RWPE1 (cell line): ENCODE measurements around the gene ARHGEF39.
"Not testable (repeated sequence)": the region's sequence is repeated elsewhere in the genome, so short reads cannot be mapped to it uniquely, and the experiment has no call there.

Source experiments
- CTCF ChIA-PET: fragments of 350-600 bp; sonication (Branson Sonifier 250); formaldehyde crosslinking; extraction: SDS; loops from one replicate; lab custom pipeline; 2021; lab: Yijun Ruan, JAX
- POLR2A ChIA-PET: fragments of 400-600 bp; formaldehyde crosslinking; extraction: SDS; loops from one replicate; lab custom pipeline; 2020; ENCODE audit warnings: antibody characterized with exemption; ENCODE audit not compliant: low non-redundant PET; lab: Yijun Ruan, JAX
- DNase-seq: peaks from one replicate; pipeline ENCODE4 v3.0.0; 2012; ENCODE audit warnings: low spot score
- H3K27ac ChIP-seq: fragments of 450-650 bp; 2 replicates; pipeline ENCODE4 v1.5.1; 2017
- TF ChIP-seq, protein P1 (sequence below): fragments of 450-650 bp; conservative IDR thresholded peaks from 2 replicates; pipeline ENCODE4 v1.5.1; 2017; ENCODE audit warnings: low read depth, mild to moderate bottlenecking

The ARHGEF39 gene

DNA sequence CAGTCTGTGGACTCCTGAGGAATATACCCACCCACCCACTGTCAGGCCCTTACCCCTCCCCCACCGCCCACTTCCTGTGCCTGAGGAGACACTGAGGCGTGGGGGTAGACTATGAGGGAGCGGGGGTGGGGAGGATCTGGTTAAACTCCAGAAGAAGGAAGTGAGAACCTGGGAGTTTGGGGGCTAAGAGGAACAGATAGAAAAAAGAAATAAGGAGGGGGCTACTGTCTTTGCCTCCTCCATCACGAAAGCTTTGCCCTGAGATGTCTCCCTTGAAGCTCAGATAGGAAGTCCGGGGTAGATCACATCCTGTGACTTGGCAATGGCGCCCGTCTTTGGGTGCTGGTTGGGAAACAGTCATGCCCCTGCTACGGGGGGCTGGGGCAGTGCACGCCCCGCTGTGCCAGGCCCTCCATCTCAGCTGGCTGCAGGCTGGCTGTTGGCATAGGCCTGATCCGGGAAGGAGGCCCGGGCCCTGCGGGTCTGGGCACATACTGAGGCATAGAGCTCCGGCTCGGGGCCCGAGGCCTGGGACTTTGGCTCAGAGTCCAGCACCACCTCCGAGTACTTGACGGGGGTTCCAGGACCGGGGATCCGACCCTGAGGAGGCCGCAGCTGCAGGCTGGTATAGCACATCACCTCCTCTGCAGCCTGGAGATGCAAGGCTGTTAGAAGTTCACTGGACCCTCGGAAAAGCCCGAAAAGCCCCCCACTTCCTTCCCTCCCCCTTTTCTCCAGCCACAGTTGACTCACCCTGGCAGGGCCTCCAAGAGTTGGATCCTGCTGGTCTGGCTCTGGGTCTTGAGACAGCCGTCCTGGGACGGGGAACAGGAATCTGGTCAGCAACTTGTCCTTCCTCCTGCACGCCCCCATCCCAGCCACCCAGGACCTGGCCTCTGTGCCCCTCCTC lies 15.3 kb downstream of the ARHGEF39 start:
- TF ChIP-seq, protein P1, sequence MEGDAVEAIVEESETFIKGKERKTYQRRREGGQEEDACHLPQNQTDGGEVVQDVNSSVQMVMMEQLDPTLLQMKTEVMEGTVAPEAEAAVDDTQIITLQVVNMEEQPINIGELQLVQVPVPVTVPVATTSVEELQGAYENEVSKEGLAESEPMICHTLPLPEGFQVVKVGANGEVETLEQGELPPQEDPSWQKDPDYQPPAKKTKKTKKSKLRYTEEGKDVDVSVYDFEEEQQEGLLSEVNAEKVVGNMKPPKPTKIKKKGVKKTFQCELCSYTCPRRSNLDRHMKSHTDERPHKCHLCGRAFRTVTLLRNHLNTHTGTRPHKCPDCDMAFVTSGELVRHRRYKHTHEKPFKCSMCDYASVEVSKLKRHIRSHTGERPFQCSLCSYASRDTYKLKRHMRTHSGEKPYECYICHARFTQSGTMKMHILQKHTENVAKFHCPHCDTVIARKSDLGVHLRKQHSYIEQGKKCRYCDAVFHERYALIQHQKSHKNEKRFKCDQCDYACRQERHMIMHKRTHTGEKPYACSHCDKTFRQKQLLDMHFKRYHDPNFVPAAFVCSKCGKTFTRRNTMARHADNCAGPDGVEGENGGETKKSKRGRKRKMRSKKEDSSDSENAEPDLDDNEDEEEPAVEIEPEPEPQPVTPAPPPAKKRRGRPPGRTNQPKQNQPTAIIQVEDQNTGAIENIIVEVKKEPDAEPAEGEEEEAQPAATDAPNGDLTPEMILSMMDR: no peak
- ChIA-PET POLR2A (no interaction called here), CTCF (interaction anchor here (1.0 to 1.5 kb wide), 2 partner anchors 8 to 140 kb away, joined by 3 read pairs; partner anchors contain the start of genes CCDC107 and RMRP)
- DNase-seq: no peak
- peak overlapping the region; percentile 43 for H3K27ac ChIP-seq

DNA sequence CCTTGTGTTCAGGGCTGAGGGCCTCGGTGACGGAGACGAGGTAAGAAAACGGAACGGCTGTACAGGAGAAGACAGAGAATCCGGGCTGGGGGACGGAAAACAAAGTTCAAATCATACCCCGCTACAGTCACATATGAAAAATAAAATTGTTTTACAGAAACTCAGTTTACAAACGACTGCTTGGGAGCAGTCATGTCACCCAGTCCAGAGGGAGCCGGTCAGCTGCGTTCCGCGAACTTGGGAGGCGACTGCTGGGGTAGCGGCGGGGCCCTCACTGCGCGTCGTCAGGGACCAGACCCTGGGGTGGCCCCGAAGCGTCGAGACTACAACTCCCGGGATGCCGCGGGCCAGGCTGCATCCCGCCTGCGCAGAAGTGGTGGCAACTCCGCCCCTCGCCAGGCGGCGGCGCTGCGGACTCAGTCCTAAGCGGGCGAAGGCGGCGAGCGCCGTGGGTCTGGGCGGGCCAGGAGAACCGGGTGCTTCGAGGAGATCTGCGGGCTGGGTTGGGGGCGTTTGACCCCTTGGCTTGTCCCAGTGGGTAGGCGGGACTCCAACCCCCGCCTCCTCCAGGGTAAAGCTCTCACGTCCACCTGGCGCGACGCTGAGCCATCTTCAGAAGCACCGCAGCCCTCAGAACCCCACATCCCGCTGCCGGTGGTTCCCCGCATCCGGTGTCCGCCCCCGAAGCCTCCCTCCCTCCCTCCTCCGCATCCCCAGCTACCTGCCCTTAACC lies 18.3 kb downstream of the ARHGEF39 start:
- peak overlapping the region; percentile 85 for H3K27ac ChIP-seq
- ChIA-PET CTCF (interaction anchor here (0.6 to 2.8 kb wide), 24 partner anchors 9 to 1291 kb away, joined by 3 to 21 read pairs (median 3); partner anchors contain the start of genes ATOSB, CCDC107, CREB3 and RMRP), POLR2A (interaction anchor here (1.5 kb wide), 1 partner anchor 85 kb away, joined by 4 read pairs; no protein-coding TSS in a partner anchor)
- TF ChIP-seq, protein P1: peak; percentile 100
- DNase-seq: peak; percentile 96

DNA sequence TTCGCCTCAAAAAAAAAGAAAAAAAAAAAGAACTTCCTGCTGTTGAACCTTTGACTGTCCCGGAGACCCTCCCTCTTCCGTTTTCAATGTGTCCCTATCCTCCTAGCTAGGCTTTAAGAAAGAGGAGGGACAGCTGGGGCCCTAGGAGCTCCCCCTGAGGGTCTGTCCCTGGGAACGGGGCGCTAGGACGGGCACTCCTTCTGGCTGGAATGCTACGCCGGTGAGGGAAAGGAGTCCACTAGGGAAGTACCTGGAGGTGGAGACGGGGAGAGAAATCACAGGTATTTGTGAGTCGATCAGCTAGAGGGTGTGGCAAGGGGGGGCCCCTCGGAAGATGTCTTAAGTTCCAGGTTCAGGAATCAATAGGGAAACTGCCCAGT lies 18.9 kb downstream of the ARHGEF39 start:
- ChIA-PET CTCF (interaction anchor here (0.6 to 2.8 kb wide), 18 partner anchors 12 to 1291 kb away, joined by 3 to 21 read pairs (median 4); partner anchors contain the start of genes CCDC107, CREB3, RMRP and TLN1), POLR2A (interaction anchor here (1.5 kb wide), 1 partner anchor 85 kb away, joined by 4 read pairs; no protein-coding TSS in a partner anchor)
- TF ChIP-seq, protein P1: no peak
- DNase-seq: peak; percentile 92
- H3K27ac ChIP-seq: peak overlapping the region; percentile 85

DNA sequence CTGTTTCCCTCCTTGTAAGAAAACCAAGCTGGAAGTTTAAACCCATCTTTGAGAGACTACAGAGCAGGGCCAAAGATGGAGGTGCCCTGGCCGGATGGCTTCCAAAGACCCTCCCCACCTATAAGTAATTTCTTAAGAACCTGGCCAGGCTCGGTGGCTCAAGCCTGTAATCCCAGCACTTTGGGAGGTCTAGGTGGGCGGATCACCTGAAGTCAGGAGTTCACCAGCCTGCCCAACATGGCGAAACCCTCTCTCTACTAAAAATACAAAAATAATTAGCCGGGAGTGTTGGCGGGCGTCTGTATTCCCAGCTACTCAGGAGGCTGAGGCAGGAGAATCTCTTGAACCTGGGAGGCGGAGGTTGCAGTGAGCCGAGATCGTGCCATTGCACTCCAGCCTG lies 19.3 kb downstream of the ARHGEF39 start:
- ChIA-PET POLR2A (interaction anchor here (1.5 kb wide), 1 partner anchor 86 kb away, joined by 4 read pairs; no protein-coding TSS in a partner anchor), CTCF (interaction anchor here (0.6 to 2.8 kb wide), 14 partner anchors 12 to 958 kb away, joined by 3 to 21 read pairs (median 4); partner anchors contain the start of genes CCDC107, CREB3, RMRP and TLN1)
- peak overlapping the region; percentile 85 for H3K27ac ChIP-seq
- DNase-seq: not testable (repeated sequence)

DNA sequence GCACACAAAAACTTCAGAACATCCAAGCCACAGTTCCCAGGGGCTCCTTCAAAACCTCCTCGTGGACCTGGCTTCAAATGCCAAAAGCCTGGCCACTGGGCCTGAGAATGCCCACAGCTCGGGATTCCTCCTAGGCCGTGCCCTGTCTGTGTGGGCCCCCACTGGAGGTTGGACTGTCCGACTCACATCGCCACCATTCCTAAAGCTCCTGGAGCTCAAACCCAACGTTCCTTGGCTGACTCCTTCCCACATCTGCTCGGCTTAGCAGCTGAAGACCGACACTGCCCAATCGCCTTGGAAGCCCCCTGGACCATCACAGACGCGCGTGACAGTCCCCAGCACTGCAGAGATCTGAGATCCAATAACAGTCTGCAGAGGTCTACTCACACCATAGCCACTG lies 21.9 kb downstream of the ARHGEF39 start:
- H3K27ac ChIP-seq: no peak overlapping the region
- ChIA-PET CTCF (no interaction called here), POLR2A (no interaction called here)
- no peak for DNase-seq
- TF ChIP-seq, protein P1: no peak

DNA sequence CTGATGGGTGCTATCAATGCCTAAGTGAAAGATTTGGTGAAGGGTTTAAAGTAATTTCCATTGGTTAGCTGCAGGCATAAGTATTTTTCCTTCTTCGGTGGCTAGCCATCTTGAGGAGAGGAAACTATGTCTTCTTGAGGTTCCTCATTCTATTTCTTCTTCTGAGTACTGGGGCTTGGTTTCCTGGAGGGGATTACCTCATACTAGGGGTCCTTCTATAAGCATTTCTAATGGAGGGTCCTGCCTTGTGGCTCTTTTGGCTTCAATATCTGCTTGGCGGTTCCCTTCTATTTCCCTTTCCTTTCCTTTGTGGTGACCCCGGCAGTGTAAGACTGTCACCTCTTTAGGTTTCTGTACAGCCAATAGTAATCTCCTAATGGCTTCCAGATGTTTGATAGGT lies 23.5 kb downstream of the ARHGEF39 start:
- POLR2A ChIA-PET, DNase-seq, CTCF ChIA-PET, H3K27ac ChIP-seq: not testable (repeated sequence)

DNA sequence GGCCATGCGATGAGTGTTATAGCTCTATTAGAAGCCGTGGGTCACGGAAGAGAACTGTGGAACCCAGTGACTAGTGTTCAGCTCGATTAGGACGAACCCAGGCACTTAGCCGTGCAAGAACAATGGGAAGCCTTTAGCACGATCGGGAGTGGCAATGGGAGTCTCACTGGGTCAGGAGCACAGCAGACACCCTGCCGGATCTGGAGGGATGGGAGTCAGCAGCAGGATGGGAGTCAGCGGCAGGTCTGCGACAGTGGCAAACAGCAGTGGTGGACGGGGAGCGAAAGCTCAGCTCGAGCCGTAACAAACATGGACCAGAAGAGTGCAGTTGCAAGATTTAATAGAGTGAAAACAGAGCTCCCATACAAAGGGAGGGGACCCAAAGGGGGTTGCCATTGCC lies 24.6 kb downstream of the ARHGEF39 start:
- POLR2A ChIA-PET, H3K27ac ChIP-seq, DNase-seq: not testable (repeated sequence)
- CTCF ChIA-PET: interaction anchor here (0.7 kb wide), 1 partner anchor 389 kb away, joined by 3 read pairs; no protein-coding TSS in a partner anchor
